PC-3 (cell line): ENCODE results near the gene KLHL21. TPM values are rescaled to one million over a fixed set of nuclear protein-coding genes. Genes with fewer than 3 reads are reported as not detected.

Experiments used
- ATAC-seq: fragments of 200-7000 bp; cut with Tn5 transposase; 2 replicates; pipeline ENCODE4 v1.9.1; 2020; ENCODE audit warnings: mild to moderate bottlenecking, moderate library complexity
- BruUV-seq: library from RNA; stranded (reverse); fragments of 400-500 nt; replicated peaks from 2 replicates; lab custom pipeline; 2021; lab: Mats Ljungman, UMichigan
- CTCF ChIA-PET: fragments of 300-600 bp; sonication (Branson Sonifier 250); formaldehyde crosslinking; loops from one replicate; lab custom pipeline; 2022; ENCODE audit warnings: antibody characterized with exemption; lab: Charles Lee
- POLR2A ChIA-PET: fragments of 300-600 bp; sonication (Branson Sonifier 250); formaldehyde crosslinking; loops from one replicate; lab custom pipeline; 2022; ENCODE audit warnings: antibody characterized with exemption; ENCODE audit not compliant: unreplicated experiment; lab: Charles Lee
- DNase-seq: peaks from one replicate; pipeline ENCODE4 v3.0.0-alpha.2; 2015
- H2AFZ ChIP-seq: fragments of 300-600 bp; sonication (generic); 2 replicates; pipeline ENCODE4 v1.6.0; 2016; ENCODE audit warnings: antibody characterized with exemption, low read length
- H3F3A ChIP-seq: fragments of 300-600 bp; sonication (generic); one replicate; pipeline ENCODE4 v1.6.0; 2017; ENCODE audit warnings: antibody characterized with exemption, low read length, control low read depth, mild to moderate bottlenecking; ENCODE audit not compliant: unreplicated experiment
- H3K27ac ChIP-seq: fragments of 300-600 bp; sonication (generic); 2 replicates; pipeline ENCODE4 v1.5.1; 2016; ENCODE audit warnings: mild to moderate bottlenecking, low read length
- H3K27me3 ChIP-seq: fragments of 300-600 bp; sonication (generic); 2 replicates; pipeline ENCODE4 v1.6.1; 2016; ENCODE audit warnings: low read length, mixed read lengths
- H3K36me3 ChIP-seq: fragments of 300-600 bp; sonication (generic); 2 replicates; pipeline ENCODE4 v1.6.1; 2016; ENCODE audit warnings: low read depth, mixed run types, low read length, mixed read lengths
- H3K4me1 ChIP-seq: fragments of 300-600 bp; sonication (generic); 2 replicates; pipeline ENCODE4 v1.5.1; 2016; ENCODE audit warnings: low read length; ENCODE audit not compliant: insufficient read depth
- H3K4me2 ChIP-seq: fragments of 300-600 bp; sonication (generic); 2 replicates; pipeline ENCODE4 v1.6.0; 2016; ENCODE audit warnings: low read length
- H3K4me3 ChIP-seq: fragments of 300-600 bp; sonication (generic); 2 replicates; pipeline ENCODE4 v1.5.1; 2016; ENCODE audit warnings: mild to moderate bottlenecking, low read length, mixed read lengths
- H3K79me2 ChIP-seq: fragments of 300-600 bp; sonication (generic); 2 replicates; pipeline ENCODE4 v1.6.1; 2017; ENCODE audit warnings: low read length, mixed read lengths
- H3K9ac ChIP-seq: fragments of 300-600 bp; sonication (generic); 2 replicates; pipeline ENCODE4 v1.6.0; 2016; ENCODE audit warnings: mild to moderate bottlenecking, low read length
- H3K9me2 ChIP-seq: fragments of 300-600 bp; sonication (generic); replicated peaks from 2 replicates; pipeline ENCODE4 v1.6.1; 2016; ENCODE audit warnings: mixed run types, low read length, mixed read lengths
- H3K9me3 ChIP-seq: fragments of 300-600 bp; sonication (generic); 2 replicates; pipeline ENCODE4 v1.6.1; 2016; ENCODE audit warnings: low read length, mixed read lengths
- H4K20me1 ChIP-seq: fragments of 300-600 bp; sonication (generic); 2 replicates; pipeline ENCODE4 v1.6.1; 2016; ENCODE audit warnings: low read length, mixed read lengths
- EZH2 ChIP-seq: fragments of 300-600 bp; sonication (generic); IDR thresholded peaks from one replicate; pipeline ENCODE4 v1.6.1; 2017; ENCODE audit warnings: antibody characterized with exemption, mild to moderate bottlenecking, low read length; ENCODE audit not compliant: unreplicated experiment
- EZH2phosphoT487 ChIP-seq: fragments of 300-600 bp; sonication (generic); IDR thresholded peaks from 2 replicates; pipeline ENCODE4 v1.6.1; 2018; ENCODE audit warnings: mild to moderate bottlenecking, antibody characterized with exemption, low read length, borderline replicate concordance
- intact Hi-C: fragments of 100-400 bp; cut with micrococcal nuclease; formaldehyde crosslinking; loops from 2 replicates; pipeline ENCODE4 v1.9.0; 2023
- total RNA-seq: library from RNA; depleted of rRNA; stranded (reverse); fragments of >200 nt; gene quantifications from 2 replicates; pipeline ENCODE4 v1.2.3, GENCODE V29; 2014
- TF ChIP-seq, protein P1 (sequence below): fragments of 300-600 bp; sonication (generic); conservative IDR thresholded peaks from 2 replicates; pipeline ENCODE4 v1.5.1; 2017; ENCODE audit warnings: antibody characterized with exemption, low read depth, mild to moderate bottlenecking, low read length

Gene KLHL21
- total RNA-seq, 1 experiment from 2014 or later = 82.5 TPM

DNA sequence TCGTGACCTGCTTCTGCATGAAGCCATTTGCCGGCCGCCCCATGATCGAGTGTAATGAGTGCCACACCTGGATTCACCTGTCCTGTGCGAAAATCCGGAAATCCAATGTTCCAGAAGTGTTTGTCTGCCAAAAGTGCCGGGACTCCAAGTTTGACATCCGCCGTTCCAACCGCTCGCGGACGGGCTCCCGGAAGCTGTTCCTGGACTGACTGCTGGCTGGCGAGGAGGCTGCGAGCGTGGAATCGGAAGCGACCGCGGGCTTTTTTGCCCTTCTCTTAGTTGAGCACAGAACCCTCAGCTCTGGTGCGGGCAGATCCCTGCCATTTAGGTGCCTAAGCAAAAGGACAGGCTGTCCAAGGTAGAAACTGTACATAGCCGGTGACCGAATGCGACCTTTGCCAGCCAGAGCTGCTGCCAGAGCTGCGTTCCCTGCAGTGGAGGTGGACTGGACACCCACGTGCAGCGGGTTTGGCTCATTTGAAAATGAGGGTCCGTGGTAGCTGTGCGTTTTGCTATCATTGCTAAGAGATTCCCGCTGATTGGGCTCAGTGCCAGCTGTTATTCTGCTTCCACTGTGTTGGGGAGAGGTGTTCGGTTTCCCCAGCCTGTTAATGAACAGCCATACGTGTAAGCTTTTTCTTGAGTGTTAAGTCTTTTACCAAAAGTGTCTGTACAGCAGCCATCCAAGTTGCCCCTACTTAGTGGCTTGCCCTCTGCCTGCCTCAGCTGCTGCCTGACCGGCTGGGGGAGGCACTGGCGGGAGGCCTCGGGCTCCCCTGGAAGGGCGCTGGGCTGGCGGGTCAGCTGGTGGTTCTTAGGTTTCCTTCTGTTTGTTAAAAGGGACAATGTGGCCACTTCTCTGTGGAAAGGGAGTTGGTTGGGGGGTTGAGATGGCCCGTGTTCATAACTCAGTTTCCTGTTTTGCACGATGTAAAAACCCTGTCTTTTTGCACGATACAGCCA, 19.0 kb upstream of the KLHL21 start:
- Histone ChIP-seq H3K79me2 (peaks cover 55% of the 10 kb centered on the region), H3K9ac (no peak overlapping the region), H3F3A (peaks cover 5% of the 10 kb centered on the region), H3K9me3 (no peaks in the 10 kb centered on the region), H3K27ac (no peak overlapping the region), H4K20me1 (0 out of 2 replicates have a peak, but pooled peaks cover 3% of the 10 kb centered on the region), H3K4me1 (peaks cover 13% of the 10 kb centered on the region), H3K4me3 (no peak overlapping the region), H3K4me2 (no peak overlapping the region), H3K36me3 (peaks cover 43% of the 10 kb centered on the region; the same call in 1 of the 2 replicates), H3K9me2 (no peaks in the 10 kb centered on the region), H3K27me3 (no peaks in the 10 kb centered on the region), H2AFZ (no peak overlapping the region)
- CTCF ChIA-PET = no interaction called here
- POLR2A ChIA-PET = no interaction called here
- DNase-seq = no peak
- no TSS peak for BruUV-seq
- intact Hi-C loops = no loop called here
- no peak for ATAC-seq
- TF ChIP-seq EZH2phosphoT487 = no peak
- TF ChIP-seq, protein P1, sequence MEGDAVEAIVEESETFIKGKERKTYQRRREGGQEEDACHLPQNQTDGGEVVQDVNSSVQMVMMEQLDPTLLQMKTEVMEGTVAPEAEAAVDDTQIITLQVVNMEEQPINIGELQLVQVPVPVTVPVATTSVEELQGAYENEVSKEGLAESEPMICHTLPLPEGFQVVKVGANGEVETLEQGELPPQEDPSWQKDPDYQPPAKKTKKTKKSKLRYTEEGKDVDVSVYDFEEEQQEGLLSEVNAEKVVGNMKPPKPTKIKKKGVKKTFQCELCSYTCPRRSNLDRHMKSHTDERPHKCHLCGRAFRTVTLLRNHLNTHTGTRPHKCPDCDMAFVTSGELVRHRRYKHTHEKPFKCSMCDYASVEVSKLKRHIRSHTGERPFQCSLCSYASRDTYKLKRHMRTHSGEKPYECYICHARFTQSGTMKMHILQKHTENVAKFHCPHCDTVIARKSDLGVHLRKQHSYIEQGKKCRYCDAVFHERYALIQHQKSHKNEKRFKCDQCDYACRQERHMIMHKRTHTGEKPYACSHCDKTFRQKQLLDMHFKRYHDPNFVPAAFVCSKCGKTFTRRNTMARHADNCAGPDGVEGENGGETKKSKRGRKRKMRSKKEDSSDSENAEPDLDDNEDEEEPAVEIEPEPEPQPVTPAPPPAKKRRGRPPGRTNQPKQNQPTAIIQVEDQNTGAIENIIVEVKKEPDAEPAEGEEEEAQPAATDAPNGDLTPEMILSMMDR = no peak
- TF ChIP-seq EZH2 = no peak

DNA sequence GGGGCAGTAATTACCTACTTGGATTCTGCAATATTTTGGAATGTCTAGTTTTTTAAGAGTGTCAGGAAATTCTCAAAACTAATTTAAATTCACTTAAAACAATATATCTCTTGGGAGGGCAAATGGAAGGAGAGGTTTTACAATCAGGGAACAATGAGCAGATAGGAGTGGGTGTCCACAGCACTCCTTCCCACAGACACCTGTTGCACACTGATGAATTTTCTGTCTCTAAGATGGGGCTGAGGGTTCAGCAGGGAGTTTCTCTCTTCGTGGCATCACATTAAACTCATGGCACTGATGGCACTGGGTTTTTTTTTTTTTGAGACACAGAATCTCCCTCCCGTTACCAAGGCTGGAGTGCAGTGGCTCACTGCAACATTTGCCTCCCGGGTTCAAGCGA, 16.4 kb upstream of the KLHL21 start:
- Histone ChIP-seq H3K27ac (no peak overlapping the region), H3K9ac (no peak overlapping the region), H3F3A (peaks cover 3% of the 10 kb centered on the region), H4K20me1 (no peaks in the 10 kb centered on the region), H3K9me3 (no peaks in the 10 kb centered on the region), H3K4me1 (peaks cover 6% of the 10 kb centered on the region), H3K79me2 (peaks cover 62% of the 10 kb centered on the region), H2AFZ (no peak overlapping the region), H3K9me2 (no peaks in the 10 kb centered on the region), H3K4me3 (no peak overlapping the region), H3K36me3 (peaks cover 42% of the 10 kb centered on the region; the same call in 1 of the 2 replicates), H3K27me3 (no peaks in the 10 kb centered on the region), H3K4me2 (no peak overlapping the region)
- ChIA-PET CTCF (no interaction called here), POLR2A (interaction anchor here (0.7 kb wide), 1 partner anchor 165 kb away, joined by 4 read pairs; no protein-coding TSS in a partner anchor)
- BruUV-seq = no TSS peak
- TF ChIP-seq EZH2 = no peak
- TF ChIP-seq, protein P1 = no peak
- no peak for TF ChIP-seq EZH2phosphoT487
- intact Hi-C loops = no loop called here
- DNase-seq = no peak
- no peak for ATAC-seq
